RPMI8226 (cell line): Measurements from ENCODE around the gene ZNF70.

Experiments
- DNase-seq: peaks from one replicate; pipeline ENCODE4 v3.0.0-alpha.2; 2015

ZNF70 gene

GRCh38 chr22:23755711-23756110 is 4.8 kb upstream of the ZNF70 start:
- DNase-seq, result no peak

DNA sequence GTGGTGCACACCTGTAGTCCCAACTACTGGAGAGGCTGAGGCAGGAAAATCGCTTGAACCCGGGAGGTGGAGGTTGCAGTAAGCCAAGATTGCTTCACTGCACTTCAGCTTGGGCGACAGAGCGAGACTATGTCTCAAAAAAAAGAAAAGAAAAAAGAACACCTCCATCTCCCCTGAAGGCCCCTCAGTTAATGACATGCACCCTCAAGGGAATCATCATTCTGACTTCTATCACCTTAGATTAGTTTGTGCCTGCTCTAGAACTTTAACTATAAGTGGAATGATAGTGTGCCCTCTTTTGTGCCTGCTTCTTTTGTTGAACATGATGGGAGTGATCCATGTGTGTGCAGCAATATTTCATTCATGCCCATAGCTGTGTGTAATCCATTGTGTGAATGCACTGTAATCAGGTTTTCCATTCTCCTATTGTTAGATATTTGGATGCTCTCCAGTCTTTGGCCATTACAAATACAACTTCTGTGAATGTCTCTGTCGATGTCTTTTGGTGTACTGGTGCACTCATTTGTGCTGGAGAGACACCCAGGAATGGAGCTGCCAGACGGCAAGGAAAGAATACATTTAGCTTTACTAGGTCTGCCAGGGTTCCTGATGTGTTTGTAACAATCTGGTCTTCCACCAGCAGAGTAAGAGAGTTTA is 4.2 kb upstream of the ZNF70 start:
- no peak for DNase-seq

GRCh38 chr22:23754220-23754919 is 3.5 kb upstream of the ZNF70 start, which contains the start of gene VPREB3:
Gene VPREB3, minus strand, starts transcription at chr22:23754425. Its CDS starts 62 bp downstream, at chr22:23754363.
- no peak for DNase-seq

DNA sequence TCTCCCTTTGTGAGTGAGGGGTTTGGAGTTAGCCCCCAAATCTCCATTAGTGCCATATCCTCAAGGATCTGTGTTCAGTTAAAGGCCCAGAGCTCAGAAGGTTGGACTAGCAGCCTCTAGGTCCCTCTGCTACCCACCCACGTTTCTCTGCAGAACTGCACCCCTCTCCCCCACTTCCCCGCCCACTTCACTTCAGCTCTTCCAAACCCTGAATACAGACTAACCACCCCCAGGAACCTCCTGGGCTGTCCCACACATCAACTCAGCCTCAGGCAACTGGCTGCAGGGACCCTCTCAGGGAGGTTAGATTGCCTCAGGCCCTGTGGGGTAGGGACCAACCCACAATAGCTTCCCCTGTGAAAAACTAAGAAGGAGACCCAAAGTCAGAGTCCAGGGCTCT is 2.5 kb upstream of the ZNF70 start:
- DNase-seq, result no peak

- DNase-seq, result no peak
These were observed 1.8 kb upstream of the ZNF70 start for GRCh38 chr22:23752750-23753149.

- DNase-seq, result no peak
These were observed 1.3 kb upstream of the ZNF70 start for GRCh38 chr22:23752090-23752691.

DNA sequence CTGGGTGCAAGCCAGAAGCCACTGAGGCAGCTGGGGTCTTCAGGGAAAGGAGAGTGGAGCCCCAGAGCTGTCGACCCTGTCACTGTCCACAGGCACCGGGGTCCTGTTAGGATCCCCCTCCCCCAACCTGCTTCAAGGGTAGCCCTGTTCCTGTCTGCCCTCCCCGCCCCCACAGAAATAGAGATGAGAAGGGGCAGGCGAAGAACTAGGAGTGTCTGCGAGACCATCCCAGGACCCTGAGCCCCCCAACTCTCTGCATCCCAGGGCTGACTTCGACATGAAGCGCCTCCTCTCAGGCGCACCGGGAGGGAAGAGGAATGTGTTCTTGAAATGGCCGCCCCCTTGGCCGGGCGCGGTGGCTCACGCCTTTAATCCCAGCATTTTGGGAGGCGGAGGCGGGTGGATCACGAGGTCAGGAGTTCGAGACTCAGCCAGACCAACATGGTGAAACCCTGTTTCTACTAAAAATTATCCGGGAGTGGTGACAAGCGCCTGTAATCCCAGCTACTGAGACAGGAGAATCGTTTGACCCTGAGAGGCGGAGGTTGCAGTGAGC is 607 bp upstream of the ZNF70 start:
- DNase-seq, result no peak

- no peak for DNase-seq
These were observed 572 bp downstream of the ZNF70 start for GRCh38 chr22:23750367-23750713.

GRCh38 chr22:23749841-23750301 is 1.0 kb downstream of the ZNF70 start:
- no peak for DNase-seq

- DNase-seq, result no peak
These were observed 5.1 kb downstream of the ZNF70 start for GRCh38 chr22:23745791-23746190.

GRCh38 chr22:23744485-23744884 is 6.4 kb downstream of the ZNF70 start:
- no peak for DNase-seq

DNA sequence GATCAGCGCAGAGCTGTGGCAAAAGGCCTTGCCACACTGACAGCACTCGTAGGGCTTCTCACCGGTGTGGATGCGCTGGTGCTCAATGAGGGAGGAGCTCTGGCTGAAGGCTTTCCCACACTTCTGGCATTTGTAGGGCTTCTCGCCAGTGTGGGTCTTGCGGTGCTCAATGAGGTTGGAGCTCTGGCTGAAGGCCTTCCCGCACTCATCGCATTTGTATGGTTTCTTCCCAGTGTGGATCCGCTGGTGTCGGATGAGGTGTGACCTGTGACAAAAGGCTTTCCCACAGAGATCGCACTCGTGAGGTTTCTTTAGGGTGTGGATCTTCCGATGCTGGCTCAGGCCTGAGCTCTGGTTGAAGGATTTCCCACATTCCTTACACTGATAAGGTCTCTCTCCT is 6.9 kb downstream of the ZNF70 start:
- no peak for DNase-seq

DNA sequence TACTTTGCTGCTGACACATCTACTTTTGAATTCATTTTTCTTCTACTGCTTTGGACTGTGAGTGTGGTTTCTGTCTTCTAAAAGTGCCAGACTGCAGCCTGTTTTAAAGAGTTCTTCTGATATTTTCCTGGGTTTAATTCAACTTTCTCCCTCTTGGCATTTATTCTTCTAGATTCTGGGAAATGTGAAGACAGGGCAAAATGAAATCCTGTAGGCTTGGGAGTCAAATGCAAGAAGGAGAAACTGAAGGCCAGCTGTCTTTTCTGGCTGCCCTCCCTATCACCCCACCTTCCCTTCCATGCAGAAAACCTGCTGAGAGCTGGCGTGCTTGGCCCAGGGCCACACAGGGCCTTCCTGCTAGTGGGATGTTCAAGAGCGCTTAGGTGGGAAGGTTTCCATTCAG is 7.6 kb downstream of the ZNF70 start:
- DNase-seq, result no peak

DNA sequence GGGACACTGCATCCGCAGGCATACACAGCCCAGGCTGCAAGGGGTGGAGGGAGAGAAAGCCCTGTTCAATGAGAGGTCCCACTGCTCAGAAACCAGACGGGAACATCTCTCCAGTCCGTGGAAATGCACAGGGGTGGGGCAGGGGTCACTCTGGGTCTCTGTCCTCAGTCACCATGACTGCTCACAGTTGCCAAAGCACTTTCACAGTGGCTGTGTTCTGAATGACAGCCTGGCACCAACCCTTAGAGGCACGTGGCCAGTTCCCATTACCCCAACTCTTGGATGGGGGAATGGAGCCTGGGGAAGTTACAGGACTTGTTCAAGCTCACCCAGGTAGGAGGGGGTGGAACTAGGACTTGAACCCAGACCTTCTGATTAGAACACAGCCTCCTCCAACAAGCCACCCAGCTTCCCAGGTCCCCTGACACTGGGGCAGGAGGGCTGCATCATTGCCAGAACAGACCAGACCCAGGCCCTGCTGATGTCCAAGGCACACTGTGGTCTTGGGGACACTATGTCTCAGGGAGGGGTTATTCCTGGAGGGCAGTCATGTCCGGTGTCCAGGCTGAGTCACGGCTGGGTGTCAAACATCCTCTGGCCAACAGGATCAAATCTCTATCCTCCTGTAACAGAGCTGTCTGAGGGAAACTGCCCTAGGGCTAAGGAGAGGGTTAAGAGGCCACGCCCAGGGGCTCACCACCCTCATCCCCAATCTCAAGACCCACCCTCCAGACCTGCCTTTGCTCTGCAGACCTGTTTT is 8.2 kb downstream of the ZNF70 start:
- DNase-seq, result no peak

- DNase-seq, result no peak
These were observed 13.2 kb downstream of the ZNF70 start for GRCh38 chr22:23737696-23738095.

DNA sequence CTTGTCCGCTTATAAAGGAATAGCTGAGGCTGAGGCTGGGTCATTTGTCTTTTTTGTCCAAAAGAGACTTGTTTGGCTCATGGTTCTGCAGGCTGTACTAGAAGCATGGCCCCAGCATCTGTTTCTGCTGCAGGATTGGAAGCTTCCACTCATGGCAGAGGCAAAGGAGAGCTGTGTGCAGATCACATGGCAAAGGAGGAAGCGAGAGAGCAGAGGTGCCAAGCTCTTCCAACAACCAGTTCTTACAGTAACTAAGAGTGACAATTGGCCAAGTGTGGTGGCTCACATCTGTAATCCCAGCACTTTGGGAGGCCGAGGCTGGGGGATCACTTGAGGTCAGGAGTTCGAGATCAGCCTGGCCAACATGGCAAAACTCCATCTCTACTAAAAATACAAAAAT is 22.8 kb downstream of the ZNF70 start:
- peak; percentile 80 for DNase-seq

- DNase-seq, result no peak
These were observed 28.2 kb downstream of the ZNF70 start for GRCh38 chr22:23722724-23723123.

- no peak for DNase-seq
These were observed 28.8 kb downstream of the ZNF70 start for GRCh38 chr22:23722160-23722559.

- no peak for DNase-seq
These were observed 30.1 kb downstream of the ZNF70 start for GRCh38 chr22:23720855-23721254.

DNA sequence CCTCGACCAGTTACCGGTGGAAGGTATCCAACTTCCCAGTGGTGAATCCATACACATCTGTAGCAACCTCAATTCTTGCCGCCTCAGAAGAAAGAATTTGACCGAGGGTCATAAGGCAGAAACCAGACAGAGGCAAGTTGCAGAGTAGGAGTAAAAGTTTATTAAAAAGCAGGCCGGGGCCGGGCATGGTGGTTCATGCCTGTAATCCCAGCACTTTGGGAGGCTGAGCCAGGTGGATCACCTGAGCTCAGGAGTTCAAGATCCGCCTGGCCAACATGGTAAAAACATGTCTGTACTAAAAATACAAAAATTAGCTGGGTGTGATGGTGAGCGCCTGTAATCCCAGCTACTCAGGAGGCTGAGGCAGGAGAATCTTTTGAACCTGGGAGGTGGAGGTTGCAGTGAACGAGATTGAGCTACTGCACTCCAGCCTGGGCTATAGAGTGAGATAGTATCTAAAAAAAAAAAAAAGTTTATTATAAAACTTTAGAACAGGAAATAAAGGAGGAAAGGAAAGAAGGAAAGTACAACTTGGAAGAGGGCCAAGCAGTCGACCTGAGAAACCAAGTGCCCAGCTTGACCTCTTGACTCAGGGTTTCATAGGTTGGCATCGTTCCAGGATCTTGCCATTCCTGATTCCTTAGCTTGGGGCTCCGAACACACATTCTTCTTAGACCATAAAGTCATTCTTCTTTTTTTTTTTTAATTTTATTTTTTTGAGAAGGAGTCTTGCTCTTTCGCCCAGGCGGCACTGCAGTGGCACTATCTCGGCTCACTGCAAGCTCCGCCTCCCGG is 32.3 kb downstream of the ZNF70 start:
- DNase-seq, result peak; percentile 45

DNA sequence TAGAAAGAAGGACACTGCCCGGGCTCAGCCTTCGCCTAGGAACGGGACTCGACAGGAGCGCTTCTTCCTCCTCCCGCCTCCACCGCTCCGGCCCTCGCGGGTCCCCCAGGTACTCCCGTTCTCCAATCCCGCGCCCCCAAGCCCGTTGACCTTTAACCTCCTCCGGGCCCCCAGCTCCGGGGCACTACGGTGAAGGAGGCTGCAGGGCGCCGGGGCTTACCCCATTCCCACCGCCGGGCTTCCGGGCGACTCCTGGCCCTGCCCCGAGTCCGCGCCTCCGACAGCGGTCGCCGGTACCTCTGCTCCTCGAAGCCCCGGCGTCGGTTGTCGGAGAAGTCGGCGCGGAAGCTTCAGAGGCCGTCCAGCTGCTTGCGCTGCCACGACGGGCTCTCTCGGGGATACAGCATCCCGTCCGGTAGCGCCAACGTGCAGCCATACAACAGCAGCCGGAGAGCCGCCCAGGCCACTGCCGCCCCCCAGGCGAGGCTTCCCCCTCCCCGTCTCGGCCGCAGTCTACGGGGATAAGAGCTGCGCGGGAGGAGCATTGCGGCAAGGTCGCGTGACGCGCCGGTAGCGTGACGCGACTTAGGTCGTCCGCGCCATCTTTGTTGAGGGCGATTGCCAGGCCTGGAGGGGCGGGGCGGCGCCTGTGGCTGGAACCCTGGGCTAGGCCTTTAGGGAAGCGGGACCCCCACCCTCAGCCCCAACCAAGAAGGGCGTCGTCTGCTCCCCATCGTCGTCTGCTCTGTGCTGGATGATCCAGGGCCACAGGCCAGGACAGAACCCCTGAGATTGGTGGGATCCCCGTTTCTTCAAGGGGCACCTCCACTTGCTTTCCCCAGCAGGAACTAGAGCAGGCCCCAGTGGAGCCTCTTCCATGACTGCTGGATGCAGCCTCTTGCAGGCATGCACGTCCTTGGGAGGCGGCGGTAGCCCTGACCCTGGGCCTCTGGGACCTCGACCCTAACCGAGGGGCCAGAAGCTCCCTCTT is 33.8 kb downstream of the ZNF70 start:
- peak; percentile 89 for DNase-seq
